Measurements from ENCODE around the gene LTA4H. TPM values are rescaled to one million over a fixed set of nuclear protein-coding genes. Genes with fewer than 3 reads are reported as not detected.
A peak's percentile ranks its signal among the peaks of the same experiment; 100 is the strongest.

The LTA4H gene
- total RNA-seq, 2 donors from 2014 or later: 41.2 to 57.6 TPM

- TF ChIP-seq POLR2A (IDR thresholded peaks at IDR 0.05): no peak
- Histone ChIP-seq H3K9me3 (no peaks in the 10 kb centered on the region), H3K36me3 (replicated peaks in 1 of 2; ENCODE audit: insufficient read depth in 1 of 2, low read depth in 2 of 2) (peaks cover 0 to 2% of the 10 kb centered on the region in 2 donors), H3K27me3 (no peaks in the 10 kb centered on the region), H3K4me3 (no peak overlapping the region), H3K27ac (no peak overlapping the region), H3K4me1 (peaks cover 6% of the 10 kb centered on the region)
- intact Hi-C loops (cut with DNase I): loop anchor here (10.0 kb wide), 1 partner anchor 83 kb away; no protein-coding TSS in a partner anchor
- ATAC-seq (no peak), DNase-seq (no peak)
- 62 to 68% methylated on average over 5 of the region's 5 CpGs for WGBS, 2 donors
Observed at GRCh38 chr12:95997911-95998510, 37.4 kb downstream of the LTA4H start.

DNA sequence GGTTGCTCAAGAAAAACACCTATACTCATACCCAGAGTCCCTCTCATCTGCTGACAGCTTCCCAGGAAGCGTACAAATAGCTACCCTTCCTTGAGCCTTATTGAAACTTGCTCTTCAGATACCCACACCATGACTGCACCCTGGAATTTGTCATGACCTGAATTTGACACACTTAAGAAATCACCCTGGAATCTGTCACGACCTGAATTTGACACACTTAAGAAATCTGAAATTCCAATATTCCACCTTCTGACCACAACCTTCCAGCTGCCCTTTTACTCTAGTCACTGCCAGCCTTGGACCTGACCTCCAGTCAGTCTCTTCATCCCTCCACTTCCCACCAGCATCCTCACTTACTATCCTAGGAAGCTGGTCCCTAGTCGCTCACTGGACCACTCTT lies 38.1 kb downstream of the LTA4H start:
- H3K4me1 ChIP-seq: peaks cover 6% of the 10 kb centered on the region
- H3K9me3 ChIP-seq: no peaks in the 10 kb centered on the region
- no peak for DNase-seq
- no peak for ATAC-seq
- no peaks in the 10 kb centered on the region for H3K36me3 ChIP-seq (replicated peaks in 1 of 2; ENCODE audit: insufficient read depth in 1 of 2, low read depth in 2 of 2)
- H3K27me3 ChIP-seq: no peaks in the 10 kb centered on the region
- 78 to 79% methylated on average over 3 of the region's 3 CpGs for WGBS, 2 donors
- TF ChIP-seq, protein P1, sequence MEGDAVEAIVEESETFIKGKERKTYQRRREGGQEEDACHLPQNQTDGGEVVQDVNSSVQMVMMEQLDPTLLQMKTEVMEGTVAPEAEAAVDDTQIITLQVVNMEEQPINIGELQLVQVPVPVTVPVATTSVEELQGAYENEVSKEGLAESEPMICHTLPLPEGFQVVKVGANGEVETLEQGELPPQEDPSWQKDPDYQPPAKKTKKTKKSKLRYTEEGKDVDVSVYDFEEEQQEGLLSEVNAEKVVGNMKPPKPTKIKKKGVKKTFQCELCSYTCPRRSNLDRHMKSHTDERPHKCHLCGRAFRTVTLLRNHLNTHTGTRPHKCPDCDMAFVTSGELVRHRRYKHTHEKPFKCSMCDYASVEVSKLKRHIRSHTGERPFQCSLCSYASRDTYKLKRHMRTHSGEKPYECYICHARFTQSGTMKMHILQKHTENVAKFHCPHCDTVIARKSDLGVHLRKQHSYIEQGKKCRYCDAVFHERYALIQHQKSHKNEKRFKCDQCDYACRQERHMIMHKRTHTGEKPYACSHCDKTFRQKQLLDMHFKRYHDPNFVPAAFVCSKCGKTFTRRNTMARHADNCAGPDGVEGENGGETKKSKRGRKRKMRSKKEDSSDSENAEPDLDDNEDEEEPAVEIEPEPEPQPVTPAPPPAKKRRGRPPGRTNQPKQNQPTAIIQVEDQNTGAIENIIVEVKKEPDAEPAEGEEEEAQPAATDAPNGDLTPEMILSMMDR (IDR thresholded peaks at IDR 0.05): no peak
- TF ChIP-seq POLR2A (IDR thresholded peaks at IDR 0.05): no peak
- no peak overlapping the region for H3K27ac ChIP-seq
- intact Hi-C loops (cut with DNase I): loop anchor here (10.0 kb wide), 1 partner anchor 82 kb away; no protein-coding TSS in a partner anchor
- no peak overlapping the region for H3K4me3 ChIP-seq

DNA sequence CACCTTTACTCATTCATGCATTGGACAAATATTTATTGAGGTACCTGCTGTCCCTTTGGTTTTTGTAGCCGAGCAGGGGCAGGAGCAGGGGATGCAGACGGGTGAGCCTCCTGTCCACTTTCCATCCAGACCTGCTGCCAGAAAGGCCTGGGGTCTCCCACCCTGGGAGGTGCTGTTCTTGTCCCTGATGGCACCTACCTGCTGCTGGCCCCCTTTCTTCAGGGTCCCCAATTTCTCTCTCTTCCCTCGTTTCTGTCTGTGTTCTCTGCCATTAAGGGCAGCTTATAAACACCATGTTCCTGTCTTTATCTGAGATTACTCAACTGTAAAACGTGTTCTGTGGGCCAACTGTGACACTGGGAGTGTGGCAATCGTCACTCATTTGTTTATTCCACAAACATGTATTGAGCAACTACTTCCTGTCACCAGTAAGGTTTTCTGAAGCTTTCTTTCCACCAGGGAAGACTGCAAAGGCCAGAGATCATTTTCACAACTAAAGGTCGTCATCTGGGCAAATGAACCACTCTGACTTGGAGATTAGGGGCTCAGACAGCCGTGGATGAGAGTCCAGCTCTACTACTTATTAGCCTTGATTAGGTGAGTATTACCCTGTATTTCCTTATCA lies 39.2 kb downstream of the LTA4H start, which contains the start of gene HAL:
Gene HAL, minus strand, starts transcription at position 311 of the 625 bp plus-strand sequence. CDS start 434 bp downstream, outside the sequence.
- H3K27ac ChIP-seq: peak within 1 kb of the TSS in 3 of 4 donors; percentile 10 to 38 (median 11)
- ATAC-seq (peak; percentile 80), DNase-seq (peak; percentile 10 to 70 (median 44))
- H3K36me3 ChIP-seq (replicated peaks in 1 of 2; ENCODE audit: insufficient read depth in 1 of 2, low read depth in 2 of 2): no peaks in the 10 kb centered on the region
- intact Hi-C loops (cut with DNase I): loop anchor here (10.0 kb wide), 1 partner anchor 81 kb away; no protein-coding TSS in a partner anchor
- H3K9me3 ChIP-seq: no peaks in the 10 kb centered on the region
- TF ChIP-seq, protein P1 (IDR thresholded peaks at IDR 0.05): no peak
- no peak for TF ChIP-seq POLR2A (IDR thresholded peaks at IDR 0.05)
- peaks cover 6% of the 10 kb centered on the region for H3K4me1 ChIP-seq
- H3K4me3 ChIP-seq: no peak within 1 kb of the TSS
- WGBS, 2 donors: 41% methylated on average over 7 of the region's 7 CpGs
- no peaks in the 10 kb centered on the region for H3K27me3 ChIP-seq

- intact Hi-C loops (cut with DNase I): loop anchor here (10.0 kb wide), 1 partner anchor 81 kb away; no protein-coding TSS in a partner anchor
- no peak for DNase-seq
- Histone ChIP-seq H3K4me3 (no peak overlapping the region), H3K27ac (peak overlapping the region in 3 of 4 donors; percentile 10 to 38 (median 11)), H3K36me3 (replicated peaks in 1 of 2; ENCODE audit: insufficient read depth in 1 of 2, low read depth in 2 of 2) (no peaks in the 10 kb centered on the region), H3K27me3 (no peaks in the 10 kb centered on the region), H3K9me3 (no peaks in the 10 kb centered on the region), H3K4me1 (peaks cover 6% of the 10 kb centered on the region)
- WGBS, 2 donors: 86 to 88% methylated on average over 26 to 29 of the region's 29 CpGs
- ATAC-seq: no peak
- no peak for TF ChIP-seq POLR2A (IDR thresholded peaks at IDR 0.05)
- TF ChIP-seq, protein P1 (IDR thresholded peaks at IDR 0.05): no peak
Observed at GRCh38 chr12:95995238-95996031, 40.0 kb downstream of the LTA4H start.

DNA sequence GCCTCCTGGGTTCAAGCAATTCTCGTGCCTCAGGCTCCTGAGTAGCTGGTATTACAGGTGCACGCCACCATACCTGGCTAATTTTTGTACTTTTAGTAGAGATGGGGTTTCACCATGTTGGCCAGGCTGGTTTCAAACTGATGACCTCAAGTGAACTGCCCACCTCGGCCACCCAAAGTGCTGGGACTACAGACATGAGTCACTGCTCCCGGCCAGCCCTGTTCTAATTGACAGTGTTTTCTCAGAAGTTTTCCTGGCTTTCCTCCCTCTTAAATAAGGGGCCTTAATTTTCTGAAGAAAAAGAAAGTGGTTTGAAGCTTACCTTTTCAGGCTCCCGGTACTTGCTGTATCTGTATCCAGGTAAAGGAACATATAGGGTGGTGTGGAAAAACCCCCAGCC lies 40.9 kb downstream of the LTA4H start:
- H3K36me3 ChIP-seq (replicated peaks in 1 of 2; ENCODE audit: insufficient read depth in 1 of 2, low read depth in 2 of 2): no peaks in the 10 kb centered on the region
- 76 to 84% methylated on average over 5 of the region's 5 CpGs for WGBS, 2 donors
- DNase-seq: no peak
- no peaks in the 10 kb centered on the region for H3K9me3 ChIP-seq
- no peak for ATAC-seq
- intact Hi-C loops (cut with DNase I): loop anchor here (10.0 kb wide), 1 partner anchor 80 kb away; no protein-coding TSS in a partner anchor
- H3K27me3 ChIP-seq: no peaks in the 10 kb centered on the region
- no peak for TF ChIP-seq POLR2A (IDR thresholded peaks at IDR 0.05)
- TF ChIP-seq, protein P1 (IDR thresholded peaks at IDR 0.05): no peak
- H3K27ac ChIP-seq: no peak overlapping the region
- peaks cover 6% of the 10 kb centered on the region for H3K4me1 ChIP-seq
- H3K4me3 ChIP-seq: no peak overlapping the region
